ENCODE measurements around the gene TMED6.
"Not testable (repeated sequence)": the region's sequence is repeated elsewhere in the genome, so short reads cannot be mapped to it uniquely, and the experiment has no call there.

Gene TMED6

DNA sequence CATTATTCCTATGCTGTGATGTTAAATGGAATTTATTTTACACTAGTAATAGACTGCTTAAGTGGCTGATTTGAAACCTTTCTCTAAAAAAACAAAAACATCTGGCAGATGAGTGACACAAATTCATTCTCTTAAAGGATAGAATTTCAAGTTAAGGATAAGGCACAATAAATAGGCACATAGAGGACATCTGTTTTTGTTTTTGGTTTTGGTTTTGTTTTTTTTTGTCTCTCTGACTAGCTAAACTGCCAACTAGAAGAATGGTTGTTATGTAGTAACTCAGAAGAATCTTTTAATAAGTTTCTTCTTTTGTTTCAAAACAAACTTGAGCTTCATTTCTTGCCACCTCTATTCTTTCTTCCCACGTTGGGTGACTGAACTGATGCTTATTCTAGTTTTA lies 45.6 kb downstream of the TMED6 start:
- DNase-seq (ENCODE audit: low read depth in 1 of 2, low spot score in 1 of 2), result no peak

DNA sequence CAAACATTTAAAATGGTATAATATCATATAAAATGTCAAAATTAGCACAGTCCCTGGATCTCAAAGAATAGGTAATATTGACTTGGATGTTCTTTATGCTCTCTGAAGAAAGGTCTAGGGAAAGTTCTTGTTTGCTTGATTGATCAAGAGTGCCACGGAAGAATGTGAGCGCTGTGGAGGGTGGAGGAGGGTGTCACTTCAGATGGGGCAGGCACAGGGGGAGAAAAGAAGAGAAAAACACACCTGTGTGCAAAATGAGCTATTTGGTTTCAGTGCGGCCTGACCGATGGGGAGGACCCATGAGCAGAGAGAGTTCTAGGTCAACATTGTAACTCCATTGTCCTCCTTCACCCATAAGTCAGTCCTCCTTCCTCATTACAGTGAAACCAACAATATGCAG lies 49.3 kb downstream of the TMED6 start:
- DNase-seq (ENCODE audit: low read depth in 1 of 2, low spot score in 1 of 2), result no peak

DNA sequence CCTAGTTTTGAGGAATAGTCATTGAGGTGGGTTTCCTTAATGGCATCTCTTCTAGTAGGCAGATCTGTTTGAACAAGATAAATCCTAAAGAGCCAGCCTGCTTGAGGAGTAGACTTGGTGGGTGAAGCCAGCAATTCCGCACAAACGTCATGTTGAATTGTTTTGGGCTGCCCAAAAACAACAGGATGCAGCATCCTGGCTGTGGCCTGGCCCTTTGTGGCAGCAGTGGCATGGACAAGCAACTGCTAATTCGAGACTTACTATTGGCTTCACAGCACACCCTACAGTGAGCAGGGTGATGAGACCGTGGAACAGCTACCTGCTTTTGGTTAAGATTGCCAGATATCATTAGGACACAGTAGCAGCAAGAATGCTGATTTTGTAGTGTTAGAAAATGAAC lies 49.7 kb downstream of the TMED6 start:
- no peak for DNase-seq (ENCODE audit: low read depth in 1 of 2, low spot score in 1 of 2)

- DNase-seq (ENCODE audit: low read depth in 1 of 2, low spot score in 1 of 2), result no peak
These were observed 50.4 kb downstream of the TMED6 start for GRCh38 chr16:69301187-69301586.

DNA sequence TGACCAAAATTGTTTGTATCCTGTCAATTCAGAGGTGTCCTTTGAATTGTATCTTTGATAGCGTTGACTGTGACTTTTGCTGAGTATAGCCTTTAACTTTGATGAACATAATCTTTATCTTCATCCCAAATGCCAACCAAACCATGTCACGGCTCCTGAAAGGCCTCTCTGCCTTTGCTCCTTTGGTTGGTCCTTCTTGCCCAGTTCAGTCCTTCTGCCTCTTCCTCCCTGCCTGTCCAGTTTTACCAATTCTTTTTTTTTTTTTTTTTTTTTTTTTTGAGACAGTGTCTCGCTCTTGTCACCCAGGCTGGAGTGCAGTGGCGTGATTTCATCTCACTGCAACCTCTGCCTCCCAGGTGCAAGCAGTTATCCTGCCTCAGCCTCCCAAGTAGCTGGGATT lies 53.3 kb downstream of the TMED6 start:
- DNase-seq (ENCODE audit: low read depth in 1 of 2, low spot score in 1 of 2), result no peak

GRCh38 chr16:69296771-69297170 lies 54.8 kb downstream of the TMED6 start:
- not testable (repeated sequence) for DNase-seq (ENCODE audit: low read depth in 1 of 2, low spot score in 1 of 2)

DNA sequence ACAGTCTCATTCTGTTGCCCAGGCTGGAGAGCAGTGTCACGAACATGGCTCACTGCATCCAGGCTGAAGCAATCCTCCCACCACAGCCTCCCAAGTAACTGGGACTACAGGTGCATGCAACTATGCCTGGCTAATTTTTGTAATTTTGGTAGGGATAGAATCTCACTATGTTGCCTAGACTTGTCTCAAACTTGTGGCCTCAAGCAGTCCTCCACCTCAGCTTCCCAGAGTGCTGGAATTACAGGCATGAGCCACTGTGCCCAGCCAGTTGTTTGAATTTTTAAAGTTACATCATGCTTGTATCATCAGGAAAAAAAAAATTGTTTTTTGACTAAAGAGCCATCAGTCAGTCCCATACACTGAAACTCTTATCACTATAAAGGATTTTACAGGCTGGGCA lies 57.5 kb downstream of the TMED6 start:
- DNase-seq (ENCODE audit: low read depth in 1 of 2, low spot score in 1 of 2), result no peak

DNA sequence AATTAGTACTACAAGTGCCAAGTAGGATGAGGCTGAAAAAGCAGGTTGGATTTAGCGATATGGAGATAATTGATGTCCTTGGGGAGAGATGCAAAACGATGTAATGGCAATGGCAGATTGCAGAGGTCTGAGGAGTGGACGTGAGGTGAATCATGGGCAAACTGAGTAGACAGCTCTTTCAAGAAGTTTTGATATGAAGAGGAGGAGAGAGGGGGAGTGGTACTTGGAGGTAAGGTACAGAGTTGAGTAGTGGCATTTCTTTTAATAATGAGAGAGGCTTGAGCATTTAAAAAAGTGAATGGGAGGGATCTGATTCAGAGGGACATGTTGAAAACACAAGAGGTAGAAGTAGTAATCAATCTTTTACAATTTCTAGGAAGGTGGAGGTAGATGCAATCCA lies 58.2 kb downstream of the TMED6 start:
- DNase-seq (ENCODE audit: low read depth in 1 of 2, low spot score in 1 of 2), result no peak

Data from activated CD4-positive, alpha-beta T cell treated with anti-CD3 and anti-CD28 coated beads, Interleukin-2, amount 50 U/mL, for 24 hours (primary cell).